Measurements from ENCODE around the gene CCDC7. TPM values are rescaled to one million over a fixed set of nuclear protein-coding genes. Genes with fewer than 3 reads are reported as not detected.

The CCDC7 gene
- total RNA-seq, 2 donors from 2014 or later, result 1.9 to 4.3 TPM

DNA sequence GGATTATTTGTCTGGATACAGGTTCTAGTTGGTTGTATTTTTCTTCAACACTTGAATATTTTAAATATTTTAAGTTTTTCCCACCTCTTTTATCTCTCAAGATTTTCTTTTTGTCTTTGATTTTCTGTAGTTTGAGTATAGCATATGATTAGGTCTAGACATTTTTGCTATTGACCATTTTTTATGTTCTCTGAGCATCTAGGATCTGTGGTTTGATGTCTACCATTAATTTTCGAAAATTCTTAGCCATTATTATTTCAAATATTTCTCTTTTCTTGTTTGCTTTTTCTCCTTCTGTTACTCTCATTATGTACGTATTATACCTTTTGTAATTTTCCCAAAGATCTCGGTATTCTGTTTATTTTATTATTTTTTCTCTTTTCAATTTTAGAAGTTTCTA is 293.0 kb downstream of the CCDC7 start:
- Histone ChIP-seq H3K27me3 (ENCODE audit: control insufficient read depth, insufficient read depth, low read length, poor library complexity, severe bottlenecking) (no peaks in the 10 kb centered on the region), H3K4me1 (ENCODE audit: control insufficient read depth, insufficient read depth, low read length) (no peaks in the 10 kb centered on the region), H3K4me3 (ENCODE audit: low read length) (no peak overlapping the region), H3K27ac (ENCODE audit: low read depth, low read length) (no peak overlapping the region), H3K9ac (ENCODE audit: extremely low read depth, low read length, poor library complexity, severe bottlenecking) (no peak overlapping the region), H3K9me3 (ENCODE audit: control insufficient read depth, low read length) (no peaks in the 10 kb centered on the region), H3K36me3 (ENCODE audit: control insufficient read depth, insufficient read depth, low read length) (no peaks in the 10 kb centered on the region)
- no peak overlapping the region for H3K4me3 Mint-ChIP-seq
- H3K4me1 Mint-ChIP-seq, result no peaks in the 10 kb centered on the region
- no peak for TF ChIP-seq CTCF (conservative IDR thresholded peaks at IDR 0.05)
- H3K27ac Mint-ChIP-seq, result no peak overlapping the region
- WGBS, 2 experiments (ENCODE audit: insufficient coverage in 1 of 2, insufficient read length in 1 of 2), result 93 to 100% methylated on average over 1 to 3 of the region's 3 CpGs
- H3K36me3 Mint-ChIP-seq (ENCODE audit: low read depth), result no peaks in the 10 kb centered on the region
- peaks cover 3% of the 10 kb centered on the region for H3K9me3 Mint-ChIP-seq
- DNase-seq, result no peak
- H3K27me3 Mint-ChIP-seq (ENCODE audit: insufficient read depth), result no peaks in the 10 kb centered on the region

GRCh38 chr10:32744321-32744720 is 298.4 kb downstream of the CCDC7 start:
- H3K9me3 ChIP-seq (ENCODE audit: control insufficient read depth, low read length), result no peaks in the 10 kb centered on the region
- H3K9ac ChIP-seq (ENCODE audit: extremely low read depth, low read length, poor library complexity, severe bottlenecking), result no peak overlapping the region
- no peaks in the 10 kb centered on the region for H3K4me1 ChIP-seq (ENCODE audit: control insufficient read depth, insufficient read depth, low read length)
- H3K27me3 Mint-ChIP-seq (ENCODE audit: insufficient read depth), result no peaks in the 10 kb centered on the region
- H3K4me1 Mint-ChIP-seq, result no peaks in the 10 kb centered on the region
- no peak overlapping the region for H3K27ac Mint-ChIP-seq
- H3K9me3 Mint-ChIP-seq, result no peaks in the 10 kb centered on the region
- H3K4me3 Mint-ChIP-seq, result no peak overlapping the region
- DNase-seq, result no peak
- no peak for TF ChIP-seq CTCF (conservative IDR thresholded peaks at IDR 0.05)
- H3K27ac ChIP-seq (ENCODE audit: low read depth, low read length), result no peak overlapping the region
- H3K4me3 ChIP-seq (ENCODE audit: low read length), result no peak overlapping the region
- H3K27me3 ChIP-seq (ENCODE audit: control insufficient read depth, insufficient read depth, low read length, poor library complexity, severe bottlenecking), result no peaks in the 10 kb centered on the region
- no peaks in the 10 kb centered on the region for H3K36me3 ChIP-seq (ENCODE audit: control insufficient read depth, insufficient read depth, low read length)
- WGBS, 2 experiments (ENCODE audit: insufficient coverage in 1 of 2, insufficient read length in 1 of 2), result 100% methylated on average over 1 of the region's 1 CpG; no CpG with 5 or more reads in 1 of the 2 experiments
- no peaks in the 10 kb centered on the region for H3K36me3 Mint-ChIP-seq (ENCODE audit: low read depth)

DNA sequence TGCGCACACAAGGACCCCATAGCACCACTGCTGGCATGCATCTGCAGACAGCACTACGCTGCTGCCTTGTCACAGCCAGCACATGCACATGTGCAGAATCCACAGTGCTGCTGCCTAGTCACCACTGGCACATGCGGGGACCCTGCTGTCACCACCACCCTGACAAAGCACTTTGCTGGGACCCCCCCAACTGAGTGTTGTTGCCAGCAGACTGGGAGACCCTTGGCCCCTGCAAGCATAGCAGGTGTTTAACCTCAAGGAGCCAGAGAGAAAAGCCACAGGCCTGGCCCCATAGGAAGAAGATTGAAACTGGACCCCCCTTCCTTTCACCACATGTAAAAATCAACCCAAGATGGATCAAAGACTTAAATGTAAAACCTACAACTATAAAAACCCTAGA is 300.9 kb downstream of the CCDC7 start:
- H3K27me3 ChIP-seq (ENCODE audit: control insufficient read depth, insufficient read depth, low read length, poor library complexity, severe bottlenecking), result no peaks in the 10 kb centered on the region
- Mint-ChIP-seq H3K27ac (no peak overlapping the region), H3K27me3 (ENCODE audit: insufficient read depth) (no peaks in the 10 kb centered on the region), H3K4me1 (no peaks in the 10 kb centered on the region), H3K4me3 (no peak overlapping the region), H3K36me3 (ENCODE audit: low read depth) (no peaks in the 10 kb centered on the region), H3K9me3 (no peaks in the 10 kb centered on the region)
- no peak overlapping the region for H3K27ac ChIP-seq (ENCODE audit: low read depth, low read length)
- no peak overlapping the region for H3K4me3 ChIP-seq (ENCODE audit: low read length)
- no peak overlapping the region for H3K9ac ChIP-seq (ENCODE audit: extremely low read depth, low read length, poor library complexity, severe bottlenecking)
- TF ChIP-seq CTCF (conservative IDR thresholded peaks at IDR 0.05), result no peak
- H3K4me1 ChIP-seq (ENCODE audit: control insufficient read depth, insufficient read depth, low read length), result no peaks in the 10 kb centered on the region
- H3K36me3 ChIP-seq (ENCODE audit: control insufficient read depth, insufficient read depth, low read length), result no peaks in the 10 kb centered on the region
- WGBS, 2 experiments (ENCODE audit: insufficient coverage in 1 of 2, insufficient read length in 1 of 2), result 92 to 93% methylated on average over 2 to 3 of the region's 3 CpGs
- H3K9me3 ChIP-seq (ENCODE audit: control insufficient read depth, low read length), result no peaks in the 10 kb centered on the region
- DNase-seq, result no peak

Measured in endodermal cell (in vitro differentiated cells).